Parathyroid adenoma (tissue), 2 donors: ENCODE results near the gene SNX3.

Source experiments
- H2AFZ ChIP-seq: fragments of 300-600 bp; sonication (generic); one replicate; pipeline ENCODE4 v1.7.0; 2017; ENCODE audit warnings: antibody characterized with exemption, mild to moderate bottlenecking
- H3K27ac ChIP-seq: fragments of 300-600 bp; sonication (generic); one replicate; pipeline ENCODE4 v1.7.0; 2017
- H3K27me3 ChIP-seq: fragments of 300-600 bp; sonication (generic); one replicate; pipeline ENCODE4 v1.7.0; 2017; ENCODE audit warnings: low read length; ENCODE audit not compliant: control insufficient read depth, insufficient read depth
- H3K36me3 ChIP-seq: fragments of 300-600 bp; sonication (generic); one replicate; pipeline ENCODE4 v1.7.0; 2017; ENCODE audit warnings: low read length; ENCODE audit not compliant: control insufficient read depth, insufficient read depth
- H3K4me1 ChIP-seq: fragments of 300-600 bp; sonication (generic); one replicate; pipeline ENCODE4 v1.7.0; 2017; ENCODE audit warnings: control low read depth
- H3K4me2 ChIP-seq: fragments of 300-600 bp; sonication (generic); one replicate; pipeline ENCODE4 v1.7.0; 2017; ENCODE audit warnings: low read length
- H3K4me3 ChIP-seq: fragments of 300-600 bp; sonication (generic); one replicate; pipeline ENCODE4 v1.7.0; 2017; ENCODE audit warnings: low read depth, low read length
- H3K79me2 ChIP-seq: fragments of 300-600 bp; sonication (generic); one replicate; pipeline ENCODE4 v1.7.0; 2017; ENCODE audit warnings: control low read depth
- H3K9ac ChIP-seq: fragments of 300-600 bp; sonication (generic); one replicate; pipeline ENCODE4 v1.7.0; 2017; ENCODE audit warnings: mild to moderate bottlenecking
- H3K9me3 ChIP-seq: fragments of 300-600 bp; sonication (generic); one replicate; pipeline ENCODE4 v1.7.0; 2017; ENCODE audit warnings: low read length; ENCODE audit not compliant: control insufficient read depth
- CTCF ChIP-seq: fragments of 300-600 bp; sonication (generic); IDR thresholded peaks from one replicate; pipeline ENCODE4 v1.7.0; 2017; ENCODE audit warnings: antibody characterized with exemption, mild to moderate bottlenecking
- donor health status: primary hyperparathyroidism.

The SNX3 gene

GRCh38 chr6:108268845-108269244, 8.0 kb upstream of the SNX3 start:
- Histone ChIP-seq H3K36me3 (no peaks in the 10 kb centered on the region), H3K9ac (no peak overlapping the region)

GRCh38 chr6:108263371-108263770, 2.5 kb upstream of the SNX3 start:
- no peaks in the 10 kb centered on the region for H3K9me3 ChIP-seq
- no peaks in the 10 kb centered on the region for H3K27me3 ChIP-seq
- no peaks in the 10 kb centered on the region for H3K4me1 ChIP-seq
- peaks cover 10% of the 10 kb centered on the region for H3K79me2 ChIP-seq
- TF ChIP-seq CTCF, result no peak
- no peak overlapping the region for H3K4me3 ChIP-seq
- no peak overlapping the region for H3K27ac ChIP-seq
- H3K9ac ChIP-seq, result no peak overlapping the region
- no peaks in the 10 kb centered on the region for H3K36me3 ChIP-seq
- H3K4me2 ChIP-seq, result no peak overlapping the region
- H2AFZ ChIP-seq, result no peak overlapping the region

More at GRCh38 chr6:108268845-108269244, 8.0 kb upstream of the SNX3 start:
- TF ChIP-seq CTCF, result no peak
- Histone ChIP-seq H2AFZ (no peak overlapping the region), H3K27ac (no peak overlapping the region), H3K27me3 (no peaks in the 10 kb centered on the region), H3K4me3 (no peak overlapping the region), H3K79me2 (no peaks in the 10 kb centered on the region), H3K4me2 (no peak overlapping the region), H3K9me3 (no peaks in the 10 kb centered on the region), H3K4me1 (no peaks in the 10 kb centered on the region)

- H3K9me3 ChIP-seq, result no peaks in the 10 kb centered on the region
- H2AFZ ChIP-seq, result peak overlapping the region; percentile 97
- H3K27me3 ChIP-seq, result no peaks in the 10 kb centered on the region
- H3K4me2 ChIP-seq, result peak overlapping the region; percentile 72
- no peaks in the 10 kb centered on the region for H3K36me3 ChIP-seq
- peak overlapping the region; percentile 95 for H3K9ac ChIP-seq
- peaks cover 13% of the 10 kb centered on the region for H3K79me2 ChIP-seq
- H3K27ac ChIP-seq, result peak overlapping the region; percentile 94
- no peak for TF ChIP-seq CTCF
- no peaks in the 10 kb centered on the region for H3K4me1 ChIP-seq
- H3K4me3 ChIP-seq, result peak overlapping the region; percentile 94
Observed at GRCh38 chr6:108260126-108260808, 573 bp downstream of the SNX3 start.

- no peaks in the 10 kb centered on the region for H3K27me3 ChIP-seq
- no peak overlapping the region for H3K4me3 ChIP-seq
- no peak for TF ChIP-seq CTCF
- no peak overlapping the region for H3K4me2 ChIP-seq
- no peak overlapping the region for H3K9ac ChIP-seq
- no peak overlapping the region for H2AFZ ChIP-seq
- no peaks in the 10 kb centered on the region for H3K36me3 ChIP-seq
- H3K9me3 ChIP-seq, result no peaks in the 10 kb centered on the region
- peaks cover 25% of the 10 kb centered on the region for H3K79me2 ChIP-seq
- no peak overlapping the region for H3K27ac ChIP-seq
- H3K4me1 ChIP-seq, result no peaks in the 10 kb centered on the region
Observed at GRCh38 chr6:108254433-108255410, 6.1 kb downstream of the SNX3 start.
